ENCODE results near the gene PLD2.

DNA sequence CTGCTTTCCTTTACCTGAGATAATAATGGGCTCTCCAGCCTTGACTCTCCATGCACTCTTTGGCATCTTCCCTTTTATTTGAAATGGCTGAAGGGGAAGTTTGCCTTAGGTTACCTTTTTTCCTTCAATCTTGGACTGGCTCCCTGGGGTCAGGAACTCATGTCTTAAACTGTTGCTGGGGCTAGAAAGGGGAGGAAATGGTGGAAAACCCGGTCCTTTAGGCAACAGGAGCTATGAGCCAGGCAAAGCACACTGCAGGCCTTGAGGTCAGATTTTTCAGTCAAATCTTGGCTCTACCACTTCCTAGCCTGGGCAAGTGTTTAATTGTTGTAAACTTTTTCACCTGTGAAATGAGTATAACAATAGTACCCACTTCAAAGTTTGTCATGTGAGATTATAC is 56.4 kb downstream of the PLD2 start:
- TF ChIP-seq, protein P1, sequence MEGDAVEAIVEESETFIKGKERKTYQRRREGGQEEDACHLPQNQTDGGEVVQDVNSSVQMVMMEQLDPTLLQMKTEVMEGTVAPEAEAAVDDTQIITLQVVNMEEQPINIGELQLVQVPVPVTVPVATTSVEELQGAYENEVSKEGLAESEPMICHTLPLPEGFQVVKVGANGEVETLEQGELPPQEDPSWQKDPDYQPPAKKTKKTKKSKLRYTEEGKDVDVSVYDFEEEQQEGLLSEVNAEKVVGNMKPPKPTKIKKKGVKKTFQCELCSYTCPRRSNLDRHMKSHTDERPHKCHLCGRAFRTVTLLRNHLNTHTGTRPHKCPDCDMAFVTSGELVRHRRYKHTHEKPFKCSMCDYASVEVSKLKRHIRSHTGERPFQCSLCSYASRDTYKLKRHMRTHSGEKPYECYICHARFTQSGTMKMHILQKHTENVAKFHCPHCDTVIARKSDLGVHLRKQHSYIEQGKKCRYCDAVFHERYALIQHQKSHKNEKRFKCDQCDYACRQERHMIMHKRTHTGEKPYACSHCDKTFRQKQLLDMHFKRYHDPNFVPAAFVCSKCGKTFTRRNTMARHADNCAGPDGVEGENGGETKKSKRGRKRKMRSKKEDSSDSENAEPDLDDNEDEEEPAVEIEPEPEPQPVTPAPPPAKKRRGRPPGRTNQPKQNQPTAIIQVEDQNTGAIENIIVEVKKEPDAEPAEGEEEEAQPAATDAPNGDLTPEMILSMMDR (IDR thresholded peaks at IDR 0.05): no peak
- TF ChIP-seq POLR2A (IDR thresholded peaks at IDR 0.05): no peak

All from suprapubic skin (tissue), 3 donors.